GDM1 (cell line): ENCODE data around the gene SMARCC1.
"Not testable (repeated sequence)": the region's sequence is repeated elsewhere in the genome, so short reads cannot be mapped to it uniquely, and the experiment has no call there.

Source experiments
- DNase-seq: peaks from one replicate; lab custom pipeline; 2025; lab: John Stamatoyannopoulos, UW

The SMARCC1 gene

GRCh38 chr3:47781685-47782445 is at the start of gene SMARCC1:
Gene SMARCC1, minus strand, starts transcription at chr3:47781893. Its CDS starts 96 bp downstream, at chr3:47781797.
- DNase-seq, result peak; percentile 97

- not testable (repeated sequence) for DNase-seq
Measured at GRCh38 chr3:47829482-47829881, 47.8 kb upstream of the SMARCC1 start.

- DNase-seq, result no peak
Measured at GRCh38 chr3:47825590-47825989, 43.9 kb upstream of the SMARCC1 start.

- peak; percentile 78 for DNase-seq
Measured at GRCh38 chr3:47824541-47825473, 43.1 kb upstream of the SMARCC1 start.

GRCh38 chr3:47817609-47818008 is 35.9 kb upstream of the SMARCC1 start:
- no peak for DNase-seq

- DNase-seq, result no peak
Measured at GRCh38 chr3:47813551-47814177, 32.0 kb upstream of the SMARCC1 start.

- DNase-seq, result no peak
Measured at GRCh38 chr3:47804577-47804976, 22.9 kb upstream of the SMARCC1 start.

GRCh38 chr3:47803480-47804025 is 21.9 kb upstream of the SMARCC1 start:
- no peak for DNase-seq

- peak; percentile 68 for DNase-seq
Measured at GRCh38 chr3:47802734-47803479, 21.2 kb upstream of the SMARCC1 start, which contains the start of gene DHX30. Gene DHX30, plus strand, starts transcription at chr3:47803138. Its CDS starts 7,546 bp downstream, at chr3:47810684.

- DNase-seq, result no peak
Measured at GRCh38 chr3:47799733-47800132, 18.0 kb upstream of the SMARCC1 start.

GRCh38 chr3:47794544-47794943 is 12.9 kb upstream of the SMARCC1 start:
- DNase-seq, result no peak

- DNase-seq, result no peak
Measured at GRCh38 chr3:47792699-47793098, 11.0 kb upstream of the SMARCC1 start.

- no peak for DNase-seq
Measured at GRCh38 chr3:47791193-47791855, 9.6 kb upstream of the SMARCC1 start.

- no peak for DNase-seq
Measured at GRCh38 chr3:47783673-47784072, 2.0 kb upstream of the SMARCC1 start.

- no peak for DNase-seq
Measured at GRCh38 chr3:47782446-47783308, 984 bp upstream of the SMARCC1 start.

- DNase-seq, result no peak
Measured at GRCh38 chr3:47780741-47781684, 680 bp downstream of the SMARCC1 start.

GRCh38 chr3:47778746-47779145 is 2.9 kb downstream of the SMARCC1 start:
- DNase-seq, result no peak

GRCh38 chr3:47772788-47773187 is 8.9 kb downstream of the SMARCC1 start:
- DNase-seq, result no peak

- DNase-seq, result no peak
Measured at GRCh38 chr3:47772047-47772446, 9.6 kb downstream of the SMARCC1 start.
